Right atrium auricular region (tissue), 2 donors: ENCODE measurements around the gene PAPSS1. TPM values are rescaled to one million over a fixed set of nuclear protein-coding genes. Genes with fewer than 3 reads are reported as not detected.

Source experiments
- DNase-seq: peaks from one replicate; pipeline ENCODE4 v3.0.0-alpha.2; 2019; ENCODE audit warnings: low spot score
- H3K27ac ChIP-seq, 2 donors: fragments of 200-600 bp; sonication (generic); 1 replicate in 1 of 2; 2 replicates in 1 of 2; pipeline ENCODE4 v1.5.1; 2016 to 2019
- H3K27me3 ChIP-seq, 2 donors: fragments of 200-600 bp; sonication (generic); one replicate each; pipeline versions ENCODE4 v1.5.1 to v1.6.0; 2017 to 2019
- H3K36me3 ChIP-seq: fragments of 200-600 bp; sonication (generic); one replicate; pipeline ENCODE4 v1.5.1; 2016
- H3K4me1 ChIP-seq, 2 donors: fragments of 200-600 bp; sonication (generic); one replicate each; pipeline versions ENCODE4 v1.5.1 to v1.6.0; 2017 to 2019
- H3K4me3 ChIP-seq, 2 donors: fragments of 200-600 bp; sonication (generic); 1 replicate in 1 of 2; 2 replicates in 1 of 2; pipeline ENCODE4 v1.5.1; 2017 to 2019; ENCODE audit warnings: mild to moderate bottlenecking in 1 of 2, moderate library complexity in 1 of 2
- H3K9me3 ChIP-seq, 2 donors: fragments of 200-600 bp; sonication (generic); one replicate each; pipeline ENCODE4 v1.5.1; 2019
- total RNA-seq, 2 donors: library from RNA; depleted of rRNA; stranded (reverse); fragments of >200 nt; gene quantifications; one replicate each; pipeline ENCODE4 v1.1.0, GENCODE V29; 2016
- TF ChIP-seq, protein P1 (sequence below), 2 donors: fragments of 200-600 bp; sonication (generic); IDR thresholded peaks; one replicate each; pipeline ENCODE4 v1.5.1; 2019; ENCODE audit warnings: antibody characterized with exemption in 2 of 2

The PAPSS1 gene
- total RNA-seq, 2 donors from 2014 or later = 10.5 to 14.3 TPM

DNA sequence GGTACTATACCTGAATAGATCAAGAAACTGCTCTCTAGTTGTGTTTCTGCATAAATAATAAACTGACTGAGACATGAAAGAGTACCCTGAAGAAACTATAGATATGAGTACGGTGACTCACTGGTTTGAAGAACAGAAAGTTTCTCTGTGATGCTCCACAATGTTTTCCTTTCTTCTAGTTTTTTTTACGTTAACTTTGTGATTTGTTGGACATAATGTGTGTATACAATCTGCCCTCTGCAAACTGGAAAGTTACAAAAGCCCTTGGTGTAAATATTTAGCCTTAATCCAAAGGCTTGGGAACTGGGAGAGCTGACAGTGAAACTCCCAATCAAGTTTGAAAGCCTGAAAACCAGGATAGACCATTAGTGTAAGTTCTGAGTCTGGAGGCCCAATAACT lies 31.6 kb upstream of the PAPSS1 start:
- Histone ChIP-seq H3K36me3 (no peaks in the 10 kb centered on the region), H3K9me3 (no peaks in the 10 kb centered on the region), H3K4me3 (no peak overlapping the region), H3K27ac (no peak overlapping the region), H3K27me3 (no peaks in the 10 kb centered on the region), H3K4me1 (no peaks in the 10 kb centered on the region)
- TF ChIP-seq, protein P1, sequence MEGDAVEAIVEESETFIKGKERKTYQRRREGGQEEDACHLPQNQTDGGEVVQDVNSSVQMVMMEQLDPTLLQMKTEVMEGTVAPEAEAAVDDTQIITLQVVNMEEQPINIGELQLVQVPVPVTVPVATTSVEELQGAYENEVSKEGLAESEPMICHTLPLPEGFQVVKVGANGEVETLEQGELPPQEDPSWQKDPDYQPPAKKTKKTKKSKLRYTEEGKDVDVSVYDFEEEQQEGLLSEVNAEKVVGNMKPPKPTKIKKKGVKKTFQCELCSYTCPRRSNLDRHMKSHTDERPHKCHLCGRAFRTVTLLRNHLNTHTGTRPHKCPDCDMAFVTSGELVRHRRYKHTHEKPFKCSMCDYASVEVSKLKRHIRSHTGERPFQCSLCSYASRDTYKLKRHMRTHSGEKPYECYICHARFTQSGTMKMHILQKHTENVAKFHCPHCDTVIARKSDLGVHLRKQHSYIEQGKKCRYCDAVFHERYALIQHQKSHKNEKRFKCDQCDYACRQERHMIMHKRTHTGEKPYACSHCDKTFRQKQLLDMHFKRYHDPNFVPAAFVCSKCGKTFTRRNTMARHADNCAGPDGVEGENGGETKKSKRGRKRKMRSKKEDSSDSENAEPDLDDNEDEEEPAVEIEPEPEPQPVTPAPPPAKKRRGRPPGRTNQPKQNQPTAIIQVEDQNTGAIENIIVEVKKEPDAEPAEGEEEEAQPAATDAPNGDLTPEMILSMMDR (IDR thresholded peaks at IDR 0.05) = no peak
- DNase-seq = no peak

DNA sequence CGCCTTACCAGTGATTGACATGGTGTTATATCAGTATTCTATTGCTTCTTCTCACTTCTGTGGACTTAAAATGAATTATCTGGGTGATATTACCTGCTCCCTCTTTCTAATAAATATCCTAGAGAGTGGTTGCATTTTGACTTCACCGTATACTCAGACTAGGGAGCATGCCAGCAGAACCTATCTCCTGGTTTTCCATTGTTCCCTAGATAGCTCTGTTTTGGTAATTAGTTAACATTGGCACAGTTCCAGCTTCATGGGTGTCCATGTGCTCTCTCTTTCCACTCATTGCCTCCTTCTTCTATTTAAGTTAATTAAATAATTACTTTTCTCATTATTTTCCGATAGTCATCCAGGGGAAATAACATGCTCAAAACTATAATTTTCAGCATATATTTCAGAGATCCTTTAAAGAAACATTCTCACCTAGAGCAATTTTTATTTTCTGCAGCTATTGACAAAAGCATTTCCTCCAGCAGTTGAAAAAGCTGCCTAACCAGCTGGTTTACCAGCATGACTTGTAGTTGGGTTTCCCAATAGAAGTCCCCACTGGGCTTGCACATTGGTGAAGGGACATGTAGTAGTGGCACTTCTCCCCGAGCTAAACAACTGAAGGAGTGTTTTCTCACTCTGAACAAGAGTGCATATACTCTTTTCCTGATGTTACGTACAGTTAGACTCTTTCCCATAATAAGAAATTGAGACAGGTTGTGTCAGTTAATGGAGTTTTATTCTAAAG lies 27.9 kb upstream of the PAPSS1 start:
- H3K9me3 ChIP-seq = no peaks in the 10 kb centered on the region
- H3K27me3 ChIP-seq = no peaks in the 10 kb centered on the region
- no peak for DNase-seq
- H3K36me3 ChIP-seq = no peaks in the 10 kb centered on the region
- TF ChIP-seq, protein P1 (IDR thresholded peaks at IDR 0.05) = no peak
- H3K4me1 ChIP-seq = no peaks in the 10 kb centered on the region
- no peak overlapping the region for H3K27ac ChIP-seq
- no peak overlapping the region for H3K4me3 ChIP-seq

DNA sequence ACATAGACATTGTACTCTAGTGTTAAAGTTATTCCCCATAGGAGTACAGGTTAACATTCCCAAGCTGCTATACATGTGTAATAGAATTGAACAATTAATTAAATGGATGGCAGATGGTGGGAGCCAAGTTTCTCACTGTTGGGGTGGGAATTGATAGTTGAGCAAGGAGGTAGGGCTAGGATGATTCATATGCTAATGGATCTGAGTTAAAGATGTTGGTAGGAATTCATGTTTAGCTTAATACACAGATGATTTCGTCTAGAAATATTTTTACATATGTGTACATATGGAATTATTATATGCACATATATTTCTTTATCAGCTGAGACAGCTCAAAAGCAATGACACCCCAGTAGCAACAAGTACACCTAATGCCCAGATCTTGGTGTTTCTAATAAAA lies 26.1 kb upstream of the PAPSS1 start:
- H3K36me3 ChIP-seq = no peaks in the 10 kb centered on the region
- DNase-seq = no peak
- no peak overlapping the region for H3K4me3 ChIP-seq
- H3K27me3 ChIP-seq = no peaks in the 10 kb centered on the region
- no peak overlapping the region for H3K27ac ChIP-seq
- TF ChIP-seq, protein P1 (IDR thresholded peaks at IDR 0.05) = no peak
- no peaks in the 10 kb centered on the region for H3K9me3 ChIP-seq
- peaks cover 0 to 4% of the 10 kb centered on the region in 2 donors for H3K4me1 ChIP-seq

DNA sequence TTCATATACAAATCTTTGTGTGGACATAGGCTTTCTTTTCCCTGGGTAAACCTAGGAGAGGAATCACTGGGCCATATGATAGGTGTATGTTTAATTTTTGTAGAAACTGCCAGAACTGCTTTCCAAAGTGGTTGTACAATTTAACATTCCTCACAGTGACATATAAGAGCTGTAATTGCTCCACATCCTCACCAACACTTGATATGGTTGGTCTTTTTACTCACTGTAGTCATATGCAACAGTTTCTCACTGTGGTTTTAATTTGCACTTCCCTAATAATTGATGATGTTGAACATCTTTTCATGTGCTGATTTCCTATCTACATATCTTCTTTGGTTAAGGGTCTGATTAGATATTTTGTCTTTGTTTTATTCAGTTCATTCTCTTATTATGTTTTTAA lies 24.5 kb upstream of the PAPSS1 start:
- H3K27me3 ChIP-seq = no peaks in the 10 kb centered on the region
- TF ChIP-seq, protein P1 (IDR thresholded peaks at IDR 0.05) = no peak
- H3K27ac ChIP-seq = no peak overlapping the region
- H3K9me3 ChIP-seq = no peaks in the 10 kb centered on the region
- peaks cover 0 to 12% of the 10 kb centered on the region in 2 donors for H3K4me1 ChIP-seq
- no peaks in the 10 kb centered on the region for H3K36me3 ChIP-seq
- no peak for DNase-seq
- no peak overlapping the region for H3K4me3 ChIP-seq

DNA sequence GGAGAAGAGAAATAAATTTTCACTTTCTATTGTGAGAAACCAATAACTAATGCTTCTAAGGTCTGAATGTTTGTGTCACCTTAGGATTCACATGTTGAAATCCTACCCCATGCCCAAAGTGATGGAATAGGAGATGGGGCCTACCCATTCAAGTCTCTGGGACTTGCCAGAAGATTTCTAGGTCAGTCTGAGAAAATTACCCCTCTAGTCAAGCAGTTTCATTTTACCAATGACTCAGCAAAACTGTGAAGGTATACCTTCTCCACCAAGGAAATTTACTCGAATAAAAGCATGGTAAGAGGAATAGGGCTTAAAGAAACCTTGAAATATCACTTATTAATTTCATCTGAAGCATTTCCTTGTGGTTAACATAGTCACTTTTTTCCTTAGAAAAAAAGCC lies 23.5 kb upstream of the PAPSS1 start:
- Histone ChIP-seq H3K4me3 (no peak overlapping the region), H3K9me3 (no peaks in the 10 kb centered on the region), H3K4me1 (peaks cover 0 to 12% of the 10 kb centered on the region in 2 donors), H3K36me3 (no peaks in the 10 kb centered on the region), H3K27ac (no peak overlapping the region), H3K27me3 (no peaks in the 10 kb centered on the region)
- TF ChIP-seq, protein P1 (IDR thresholded peaks at IDR 0.05) = no peak
- no peak for DNase-seq

DNA sequence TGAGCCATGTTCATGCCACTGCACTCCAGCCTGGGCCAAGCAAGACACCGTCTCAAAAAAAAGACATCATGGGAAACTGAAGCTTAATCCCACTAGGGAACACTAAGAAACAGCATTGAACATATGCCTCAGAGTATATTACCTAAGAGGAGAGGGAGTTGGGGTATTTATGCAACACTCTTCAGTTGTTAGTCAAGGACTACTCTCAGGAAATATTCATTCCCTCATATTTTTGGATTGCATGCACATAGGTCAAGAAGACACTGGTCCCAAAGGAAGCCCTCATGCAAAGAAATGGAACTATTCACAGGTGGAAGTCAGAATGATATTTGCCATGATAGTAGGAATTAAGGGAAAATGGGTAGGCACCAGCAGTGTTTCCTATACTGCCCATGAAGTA lies 22.8 kb upstream of the PAPSS1 start:
- no peak overlapping the region for H3K27ac ChIP-seq
- peaks cover 0 to 12% of the 10 kb centered on the region in 2 donors for H3K4me1 ChIP-seq
- DNase-seq = no peak
- H3K4me3 ChIP-seq = no peak overlapping the region
- H3K36me3 ChIP-seq = no peaks in the 10 kb centered on the region
- no peaks in the 10 kb centered on the region for H3K9me3 ChIP-seq
- no peaks in the 10 kb centered on the region for H3K27me3 ChIP-seq
- TF ChIP-seq, protein P1 (IDR thresholded peaks at IDR 0.05) = no peak
